Tracheal epithelial cell (primary cell): Measurements from ENCODE around the gene STK25. TPM values are rescaled to one million over a fixed set of nuclear protein-coding genes. Genes with fewer than 3 reads are reported as not detected.

Source experiments
- total RNA-seq: library from RNA; depleted of rRNA; stranded (reverse); fragments of >200 nt; gene quantifications from 2 replicates; pipeline ENCODE4 v1.2.1, GENCODE V29; 2014

The STK25 gene
- 218 and 360 TPM in 2 replicates for total RNA-seq

GRCh38 chr2:241508240-241509154 is at the start of gene STK25:
STK25 (minus strand) TSS chr2:241508584; CDS start chr2:241508035, 549 bp downstream.

Other genes with a start within 250 kb of the STK25 start
- 532 and 681 TPM in 2 replicates for gene HDLBP, start 192.9 kb downstream of the STK25 start, total RNA-seq
- 200 and 220 TPM in 2 replicates for gene SEPTIN2, start 192.7 kb downstream of the STK25 start, total RNA-seq
- gene FARP2, start 152.3 kb downstream of the STK25 start, total RNA-seq, result 29.6 and 35.9 TPM in 2 replicates
- 27.5 and 48.2 TPM in 2 replicates for gene BOK, start 50.2 kb upstream of the STK25 start, total RNA-seq
- gene THAP4, start 128.6 kb upstream of the STK25 start, total RNA-seq, result 52.9 and 64.8 TPM in 2 replicates
- 48.6 and 57.6 TPM in 2 replicates for gene ATG4B, start 129.1 kb upstream of the STK25 start, total RNA-seq
- 21.5 and 25.8 TPM in 2 replicates for gene DTYMK, start 178.2 kb upstream of the STK25 start, total RNA-seq
- 16.4 TPM in 2 replicates for gene ING5, start 193.5 kb upstream of the STK25 start, total RNA-seq
- 14.5 and 19.8 TPM in 2 replicates for gene D2HGDH, start 226.0 kb upstream of the STK25 start, total RNA-seq